Pancreas (tissue), 10 donors: ENCODE data around the gene PITRM1. TPM values are rescaled to one million over a fixed set of nuclear protein-coding genes. Genes with fewer than 3 reads are reported as not detected.
"Not testable (repeated sequence)": the region's sequence is repeated elsewhere in the genome, so short reads cannot be mapped to it uniquely, and the experiment has no call there.

Experiments used
- ATAC-seq, 4 donors: fragments of 200-7000 bp; cut with Tn5 transposase; one replicate each; pipeline versions ENCODE4 v1.8.0 to v1.9.1; 2020; ENCODE audit warnings: mild to moderate bottlenecking in 4 of 4, moderate library complexity in 4 of 4
- DNase-seq, 6 donors: peaks; one replicate each; pipeline ENCODE4 v3.0.0-alpha.2; 2020
- FAIRE-seq: peaks from 2 replicates; lab custom pipeline; 2012; peaks lifted over from hg19 to GRCh38; lab: Jason Lieb, UNC
- H3K27ac ChIP-seq, 4 donors: fragments of 200-600 bp; sonication (generic); 1 replicate in 3 of 4; 2 replicates in 1 of 4; pipeline versions ENCODE4 v1.5.0 to v1.8.0; 2020
- H3K27me3 ChIP-seq, 4 donors: fragments of 200-600 bp; one replicate each; pipeline ENCODE4 v1.8.0; 2021
- H3K36me3 ChIP-seq, 3 donors: fragments of 200-600 bp; sonication (generic) in 1 of 3; one replicate each; pipeline versions ENCODE4 v1.5.0 to v1.8.0; 2020 to 2021
- H3K4me1 ChIP-seq, 3 donors: fragments of 200-600 bp; one replicate each; pipeline ENCODE4 v1.8.0; 2021
- H3K4me3 ChIP-seq, 4 donors: fragments of 200-600 bp; sonication (generic) in 2 of 4; one replicate each; pipeline versions ENCODE4 v1.5.0 to v1.8.0; 2020 to 2021
- H3K9me3 ChIP-seq, 4 donors: fragments of 200-600 bp; one replicate each; pipeline ENCODE4 v1.8.0; 2021
- CTCF ChIP-seq, 4 donors: fragments of 200-600 bp; sonication (generic) in 3 of 4; IDR thresholded peaks; one replicate each; pipeline versions ENCODE4 v1.5.0 to v1.8.0; 2021; ENCODE audit warnings: antibody characterized with exemption in 4 of 4
- WGBS, 2 donors: extraction: QIAGEN DNeasy Blood & Tissue Kit; methylation state at CpG; one replicate each; pipeline ENCODE4 v1.1.7; 2013; 5-methylcytosine and 5-hydroxymethylcytosine counted together
- intact Hi-C, 3 donors: fragments of 100-400 bp; cut with DNase I; formaldehyde crosslinking; loops; one replicate each; pipeline versions ENCODE4 v1.11.1 to v1.14.2; 2022
- polyA plus RNA-seq, 2 donors: library from polyadenylated mRNA; stranded (reverse); fragments of 200-250 nt; gene quantifications; one replicate each; pipeline ENCODE4 v1.2.3, GENCODE V29; 2013
- total RNA-seq, 6 donors: library from RNA; stranded (reverse); fragmentation: NEBNext Ultra II Directional in 4 of 6; extraction: Animal tissue kit (Norgen Biotek cat#: 25700) in 4 of 6; gene quantifications; one replicate each; pipeline versions ENCODE4 v1.2.1 to v1.2.4, GENCODE V29; 2021 to 2023
- donor health status: healthy with polysubstance abuse.
- donor health status: DM: no; HTN: no; CAD: no; lungs with moderate emphysema.
- donor health status: DM: no; HTN: no; CAD: no.
- donor health status: control.
- donor health status: control.
- donor health status: Bipolar disorder and iron deficiency.
- donor health status: DM: yes; HTN: yes; CAD: no.
- donor health status: DM: no; HTN: no; CAD: no.
- donor health status: DM: no; HTN: no; CAD: no.
- donor health status: DM: yes; HTN: yes; CAD: no.

Gene PITRM1
- total and polyA plus RNA-seq, 8 donors: 24.7 to 73.6 (median 31.5) TPM

- peak overlapping the region in 1 of 4 donors; percentile 74 for H3K27ac ChIP-seq
- no peak for DNase-seq
- 74 to 90% methylated on average over 21 of the region's 21 CpGs for WGBS, 2 donors
- H3K27me3 ChIP-seq: no peaks in the 10 kb centered on the region
- no peak for TF ChIP-seq CTCF (IDR thresholded peaks at IDR 0.05)
- ATAC-seq: no peak
- intact Hi-C loops: no loop called here
- H3K4me3 ChIP-seq: no peak overlapping the region
- no peaks in the 10 kb centered on the region for H3K9me3 ChIP-seq
- no peaks in the 10 kb centered on the region for H3K36me3 ChIP-seq
- H3K4me1 ChIP-seq: no peaks in the 10 kb centered on the region
- FAIRE-seq: no peak
Measured at GRCh38 chr10:3108575-3109105, 63.9 kb downstream of the PITRM1 start.

- Histone ChIP-seq H3K4me3 (no peak overlapping the region), H3K9me3 (no peaks in the 10 kb centered on the region), H3K27ac (peak overlapping the region; percentile 7 to 78 (median 66)), H3K27me3 (no peaks in the 10 kb centered on the region), H3K36me3 (no peaks in the 10 kb centered on the region), H3K4me1 (no peaks in the 10 kb centered on the region)
- no peak for DNase-seq
- intact Hi-C loops: no loop called here
- no peak for ATAC-seq
- FAIRE-seq: no peak
- no peak for TF ChIP-seq CTCF (IDR thresholded peaks at IDR 0.05)
- WGBS, 2 donors: 57 to 66% methylated on average over 8 of the region's 8 CpGs
Measured at GRCh38 chr10:3108033-3108432, 64.5 kb downstream of the PITRM1 start.

- no peak for TF ChIP-seq CTCF (IDR thresholded peaks at IDR 0.05)
- DNase-seq (peak in 4 of 6 donors; percentile 65 to 80 (median 71)), ATAC-seq (peak; percentile 86 to 90 (median 88)), FAIRE-seq (no peak)
- Histone ChIP-seq H3K4me1 (no peaks in the 10 kb centered on the region), H3K27me3 (no peaks in the 10 kb centered on the region), H3K27ac (peak overlapping the region; percentile 7 to 78 (median 66)), H3K9me3 (no peaks in the 10 kb centered on the region), H3K4me3 (no peak overlapping the region), H3K36me3 (no peaks in the 10 kb centered on the region)
- 34 to 45% methylated on average over 22 of the region's 22 CpGs for WGBS, 2 donors
- intact Hi-C loops: no loop called here
Measured at GRCh38 chr10:3107426-3107961, 65.1 kb downstream of the PITRM1 start.

- H3K9me3 ChIP-seq: no peaks in the 10 kb centered on the region
- no peaks in the 10 kb centered on the region for H3K36me3 ChIP-seq
- H3K4me1 ChIP-seq: no peaks in the 10 kb centered on the region
- 33 to 47% methylated on average over 5 of the region's 5 CpGs for WGBS, 2 donors
- FAIRE-seq (no peak), DNase-seq (no peak), ATAC-seq (peak in 1 of 4 donors; percentile 11)
- no peaks in the 10 kb centered on the region for H3K27me3 ChIP-seq
- intact Hi-C loops: no loop called here
- TF ChIP-seq CTCF (IDR thresholded peaks at IDR 0.05): no peak
- peak overlapping the region; percentile 7 to 78 (median 66) for H3K27ac ChIP-seq
- H3K4me3 ChIP-seq: no peak overlapping the region
Measured at GRCh38 chr10:3106928-3107425, 65.6 kb downstream of the PITRM1 start.

GRCh38 chr10:3106328-3106727 is 66.3 kb downstream of the PITRM1 start:
- intact Hi-C loops, H3K4me1 ChIP-seq, H3K27me3 ChIP-seq, H3K36me3 ChIP-seq, H3K4me3 ChIP-seq, H3K9me3 ChIP-seq, FAIRE-seq, H3K27ac ChIP-seq, DNase-seq, ATAC-seq: not testable (repeated sequence)
- 51 to 71% methylated on average over 4 to 6 of the region's 10 CpGs for WGBS, 2 donors
